HepG2 (cell line): ENCODE data around the gene NUDT6. TPM values are rescaled to one million over a fixed set of nuclear protein-coding genes. Genes with fewer than 3 reads are reported as not detected.

Experiments used
- ATAC-seq: fragments of 200-7000 bp; cut with Tn5 transposase; 3 replicates; pipeline ENCODE4 v1.9.1; 2020; ENCODE audit warnings: mild to moderate bottlenecking, moderate library complexity
- BruUV-seq: library from RNA; stranded (reverse); fragments of 400-500 nt; replicated peaks from 2 replicates; lab custom pipeline; 2021; lab: Mats Ljungman, UMichigan
- CTCF ChIA-PET: fragments of 300-600 bp; formaldehyde crosslinking; extraction: SDS; loops from one replicate; lab custom pipeline; 2021; ENCODE audit warnings: low total read pairs, inconsistent platforms, low intra/inter-chr PET ratio; lab: Yijun Ruan, JAX
- POLR2A ChIA-PET: fragments of 350-600 bp; sonication (Branson Sonifier 250); formaldehyde crosslinking; loops from one replicate; lab custom pipeline; 2020; ENCODE audit warnings: antibody characterized with exemption, inconsistent platforms; lab: Yijun Ruan, JAX
- DNase-seq: peaks from one replicate; pipeline ENCODE4 v3.0.0-alpha.2; 2015; ENCODE audit warnings: low spot score
- FAIRE-seq: peaks from 3 replicates; lab custom pipeline; 2011; peaks lifted over from hg19 to GRCh38; lab: Jason Lieb, UNC
- H2AFZ ChIP-seq: one replicate; pipeline ENCODE4 v1.6.1; 2011; ENCODE audit warnings: low read length, inconsistent platforms
- H3K27ac ChIP-seq: fragments of 300-600 bp; 3 replicates; pipeline ENCODE4 v1.8.0; 2011; ENCODE audit warnings: mixed run types, mild to moderate bottlenecking, mixed read lengths, low read length, inconsistent platforms; ENCODE audit not compliant: insufficient read depth; ENCODE audit errors: extremely low read length
- H3K27me3 ChIP-seq, 2 experiments: fragments of 200-600 bp in 1 of 2; 2 replicates in 1 of 2; 3 replicates in 1 of 2; pipeline versions ENCODE4 v1.6.0 to v1.8.0; 2011; ENCODE audit warnings: low read length in 2 of 2, mild to moderate bottlenecking in 2 of 2, moderate library complexity in 2 of 2, inconsistent platforms in 1 of 2; ENCODE audit not compliant: insufficient read depth in 2 of 2, control insufficient read depth in 1 of 2
- H3K36me3 ChIP-seq, 2 experiments: fragments of 200-600 bp in 1 of 2; replicated peaks in 1 of 2; 2 replicates in 1 of 2; 3 replicates in 1 of 2; pipeline versions ENCODE4 v1.5.1 to v1.8.0; 2011; ENCODE audit warnings: low read length in 2 of 2, inconsistent platforms in 1 of 2; ENCODE audit not compliant: insufficient read depth in 2 of 2, control insufficient read depth in 1 of 2
- H3K4me1 ChIP-seq: 2 replicates; pipeline ENCODE4 v1.5.1; 2012; ENCODE audit warnings: low read length, inconsistent platforms; ENCODE audit not compliant: insufficient read depth
- H3K4me2 ChIP-seq: 2 replicates; pipeline ENCODE4 v1.6.0; 2011; ENCODE audit warnings: low read depth, low read length, inconsistent platforms
- H3K4me3 ChIP-seq, 3 experiments: fragments of 200-600 bp in 1 of 3; sonication (generic), shearing (Covaris generic) in 1 of 3; replicated peaks in 1 of 3; 2 replicates each; pipeline ENCODE4 v1.5.1; 2011 to 2016; ENCODE audit warnings: low read length in 3 of 3, inconsistent platforms in 2 of 3, low read depth in 2 of 3, mild to moderate bottlenecking in 2 of 3, control low read depth in 1 of 3, mixed read lengths in 1 of 3; ENCODE audit not compliant: insufficient read depth in 1 of 3
- H3K79me2 ChIP-seq: one replicate; pipeline ENCODE4 v1.6.1; 2011; ENCODE audit warnings: low read length, inconsistent platforms; ENCODE audit not compliant: insufficient read depth
- H3K9ac ChIP-seq: 2 replicates; pipeline ENCODE4 v1.6.0; 2011; ENCODE audit warnings: mild to moderate bottlenecking, low read depth, low read length, inconsistent platforms; ENCODE audit not compliant: insufficient read depth
- H3K9me3 ChIP-seq: 2 replicates; pipeline ENCODE4 v1.5.1; 2012; ENCODE audit warnings: mild to moderate bottlenecking, low read length
- H4K20me1 ChIP-seq: 2 replicates; pipeline ENCODE4 v1.6.0; 2011; ENCODE audit warnings: inconsistent platforms, mild to moderate bottlenecking, low read length, moderate library complexity; ENCODE audit not compliant: insufficient read depth
- AKAP8 ChIP-seq: sonication (generic); formaldehyde crosslinking; IDR thresholded peaks from 2 replicates; pipeline ENCODE4 v1.5.1; 2020; ENCODE audit warnings: mild to moderate bottlenecking, missing genetic modification reagents
- GFI1 ChIP-seq: sonication (generic); formaldehyde crosslinking; IDR thresholded peaks from 2 replicates; pipeline ENCODE4 v1.5.0; 2020; ENCODE audit warnings: missing genetic modification reagents, mild to moderate bottlenecking, borderline replicate concordance
- GLI4 ChIP-seq: sonication (generic); formaldehyde crosslinking; IDR thresholded peaks from 2 replicates; pipeline ENCODE4 v1.5.1; 2020; ENCODE audit warnings: missing genetic modification reagents, mild to moderate bottlenecking, moderate library complexity, borderline replicate concordance
- HNF4A ChIP-seq: sonication (generic); formaldehyde crosslinking; IDR thresholded peaks from 2 replicates; pipeline ENCODE4 v1.4.0; 2020; ENCODE audit warnings: missing genetic modification reagents
- KAT2B ChIP-seq: fragments of 150-350 bp; IDR thresholded peaks from 2 replicates; pipeline ENCODE4 v1.6.1; 2014; ENCODE audit warnings: low read depth, low read length, borderline replicate concordance
- KDM2A ChIP-seq: sonication (generic); formaldehyde crosslinking; IDR thresholded peaks from 2 replicates; pipeline ENCODE4 v1.4.0; 2020; ENCODE audit warnings: low read depth, missing genetic modification reagents, borderline replicate concordance
- MYPOP ChIP-seq: sonication (generic); formaldehyde crosslinking; IDR thresholded peaks from 2 replicates; pipeline ENCODE4 v1.8.1; 2023; ENCODE audit warnings: mild to moderate bottlenecking, moderate library complexity, missing genetic modification reagents
- SMARCC2 ChIP-seq: fragments of 450-650 bp; IDR thresholded peaks from 2 replicates; pipeline ENCODE4 v1.6.1; 2017; ENCODE audit warnings: antibody characterized with exemption, mild to moderate bottlenecking
- TRIM22 ChIP-seq: fragments of 450-650 bp; IDR thresholded peaks from 2 replicates; pipeline ENCODE4 v1.6.1; 2017
- ZBTB1 ChIP-seq: sonication (generic); formaldehyde crosslinking; IDR thresholded peaks from 2 replicates; pipeline ENCODE4 v1.4.0; 2020; ENCODE audit warnings: missing genetic modification reagents, borderline replicate concordance
- ZNF18 ChIP-seq: sonication (generic); formaldehyde crosslinking; IDR thresholded peaks from 2 replicates; pipeline ENCODE4 v1.8.0; 2022; ENCODE audit warnings: mild to moderate bottlenecking, missing genetic modification reagents; ENCODE audit not compliant: insufficient replicate concordance
- ZNF24 ChIP-seq: fragments of 450-650 bp; IDR thresholded peaks from 2 replicates; pipeline ENCODE4 v1.6.1; 2017; ENCODE audit warnings: antibody characterized with exemption, mild to moderate bottlenecking
- ZNF331 ChIP-seq: sonication (generic); formaldehyde crosslinking; IDR thresholded peaks from 2 replicates; pipeline ENCODE4 v1.4.0; 2020; ENCODE audit warnings: missing genetic modification reagents
- ZNF776 ChIP-seq: sonication (generic); formaldehyde crosslinking; IDR thresholded peaks from 2 replicates; pipeline ENCODE4 v1.4.0; 2020; ENCODE audit warnings: mild to moderate bottlenecking, missing genetic modification reagents
- ZNF781 ChIP-seq: sonication (generic); formaldehyde crosslinking; IDR thresholded peaks from 2 replicates; pipeline ENCODE4 v1.5.1; 2020; ENCODE audit warnings: borderline replicate concordance, mild to moderate bottlenecking, missing genetic modification reagents; ENCODE audit errors: not compliant biosample characterization
- WGBS: methylation state at CpG from one replicate; pipeline ENCODE4 v1.1.6; 2017; ENCODE audit warnings: low lambda C conversion rate; 5-methylcytosine and 5-hydroxymethylcytosine counted together
- in situ Hi-C: cut with HindIII; loops from 2 replicates; pipeline ENCODE4 v1.10.0; 2017; ENCODE audit warnings: low pct_unique_long_range_greater_than_20kb; ENCODE audit not compliant: extremely low pct_ligation_motif_present
- intact Hi-C: fragments of 100-400 bp; cut with micrococcal nuclease; formaldehyde crosslinking; loops from one replicate; pipeline ENCODE4 v1.10.0; 2022; ENCODE audit not compliant: unreplicated experiment
- polyA plus RNA-seq, 8 experiments: library from polyadenylated mRNA; depleted of rRNA in 3 of 8; stranded (reverse) in 7 of 8; unstranded in 1 of 8; fragments of >200 nt; fragmentation: Illumina TruSeq in 4 of 8; extraction: Trizol in 4 of 8; gene quantifications; 2 replicates each; pipeline versions ENCODE4 v1.2.1 to v1.2.3, GENCODE V29; 2011 to 2016; ENCODE audit warnings: low read depth in 4 of 8, missing spikeins in 1 of 8, mixed read lengths in 1 of 8; ENCODE audit not compliant: insufficient read depth in 1 of 8
- total RNA-seq, 5 experiments: library from RNA; depleted of rRNA; stranded (reverse); fragments of >200 nt; fragmentation: Illumina TruSeq; extraction: Trizol; gene quantifications; 2 replicates each; pipeline ENCODE4 v1.2.3, GENCODE V29; 2016; ENCODE audit warnings: low read depth in 1 of 5

Gene NUDT6
- total and polyA plus RNA-seq, 2 of the 13 experiments (the other 11 are each of a cell fraction or from before 2014, with no cell fraction given) = 4.8 to 8.3 TPM

GRCh38 chr4:122857160-122857559 is 65.2 kb downstream of the NUDT6 start:
- Histone ChIP-seq H2AFZ (no peak overlapping the region), H4K20me1 (no peaks in the 10 kb centered on the region), H3K4me3 (no peak overlapping the region), H3K36me3 (no peaks in the 10 kb centered on the region), H3K9me3 (no peaks in the 10 kb centered on the region), H3K27me3 (no peaks in the 10 kb centered on the region; a peak in 1 of 5 replicates), H3K27ac (no peak overlapping the region), H3K4me1 (peaks cover 27% of the 10 kb centered on the region), H3K9ac (no peak overlapping the region), H3K4me2 (no peak overlapping the region), H3K79me2 (no peaks in the 10 kb centered on the region)
- FAIRE-seq = no peak
- ChIA-PET POLR2A (no interaction called here), CTCF (no interaction called here)
- BruUV-seq = no TSS peak
- 2% methylated on average over 2 of the region's 2 CpGs for WGBS
- in situ Hi-C loops (no loop called here), intact Hi-C loops (no loop called here)
- TF ChIP-seq TRIM22 (no peak), HNF4A (peak; percentile 28; the same call in 1 of the 2 replicates), ZNF18 (CRISPR knock-in tag) (no peak), ZBTB1 (CRISPR knock-in tag) (no peak)
- peak; percentile 65 for ATAC-seq
- DNase-seq = no peak

GRCh38 chr4:122855353-122855890 is 67.0 kb downstream of the NUDT6 start:
- Histone ChIP-seq H3K27ac (no peak overlapping the region), H3K9ac (no peak overlapping the region), H3K79me2 (no peaks in the 10 kb centered on the region), H3K4me1 (peaks cover 27% of the 10 kb centered on the region), H2AFZ (peak overlapping the region; percentile 23), H3K9me3 (no peaks in the 10 kb centered on the region), H3K36me3 (no peaks in the 10 kb centered on the region), H3K4me2 (0 out of 2 replicates have a peak overlapping the region, but pooled peaks have one; percentile 79), H3K27me3 (no peaks in the 10 kb centered on the region; a peak in 1 of 5 replicates), H3K4me3 (no peak overlapping the region), H4K20me1 (no peaks in the 10 kb centered on the region)
- ATAC-seq (no peak), DNase-seq (no peak), FAIRE-seq (no peak)
- in situ Hi-C loops (no loop called here), intact Hi-C loops (no loop called here)
- CTCF ChIA-PET = no interaction called here
- POLR2A ChIA-PET = no interaction called here
- TF ChIP-seq KAT2B (no peak), MYPOP (CRISPR knock-in tag) (no peak), KDM2A (CRISPR knock-in tag) (no peak), ZNF776 (CRISPR knock-in tag) (no peak), ZNF24 (no peak), GLI4 (CRISPR knock-in tag) (no peak), ZNF331 (CRISPR knock-in tag) (no peak), SMARCC2 (no peak), GFI1 (CRISPR knock-in tag) (no peak), ZNF781 (CRISPR knock-in tag) (no peak), AKAP8 (CRISPR knock-in tag) (no peak)
- no TSS peak for BruUV-seq
- WGBS = 62% methylated on average over 2 of the region's 2 CpGs
